Keratinocyte (primary cell): Measurements from ENCODE around the gene RNF112. TPM values are rescaled to one million over a fixed set of nuclear protein-coding genes. Genes with fewer than 3 reads are reported as not detected.

ENCODE experiments used
- DNase-seq: peaks from one replicate; pipeline ENCODE4 v3.0.0-alpha.2; 2011; ENCODE audit warnings: low read depth, missing footprints, low spot score
- FAIRE-seq: peaks from 2 replicates; lab custom pipeline; 2011; peaks lifted over from hg19 to GRCh38; lab: Jason Lieb, UNC
- H2AFZ ChIP-seq: 2 replicates; pipeline ENCODE4 v1.6.0; 2012; ENCODE audit warnings: low read length, control low read depth, inconsistent platforms; ENCODE audit not compliant: control insufficient read depth
- H3K27ac ChIP-seq: 2 replicates; pipeline ENCODE4 v1.5.1; 2011; ENCODE audit warnings: low read length; ENCODE audit not compliant: control insufficient read depth, insufficient read depth
- H3K27me3 ChIP-seq: 3 replicates; pipeline ENCODE4 v1.6.0; 2011; ENCODE audit warnings: low read length; ENCODE audit not compliant: control insufficient read depth, insufficient read depth; ENCODE audit errors: extremely low read depth
- H3K36me3 ChIP-seq, 2 experiments: 2 replicates in 1 of 2; 3 replicates in 1 of 2; pipeline ENCODE4 v1.5.1; 2011; ENCODE audit warnings: low read length in 2 of 2, mild to moderate bottlenecking in 1 of 2; ENCODE audit not compliant: control insufficient read depth in 2 of 2, insufficient read depth in 2 of 2; ENCODE audit errors: extremely low read depth in 1 of 2
- H3K4me1 ChIP-seq: 3 replicates; pipeline ENCODE4 v1.5.1; 2011; ENCODE audit warnings: low read length; ENCODE audit not compliant: control insufficient read depth, insufficient read depth; ENCODE audit errors: extremely low read depth
- H3K4me2 ChIP-seq: 3 replicates; pipeline ENCODE4 v1.6.0; 2011; ENCODE audit warnings: low read depth, low read length; ENCODE audit not compliant: control insufficient read depth, insufficient read depth; ENCODE audit errors: extremely low read depth
- H3K4me3 ChIP-seq, 3 experiments: fragments of 200-600 bp in 1 of 3; sonication (generic) in 1 of 3; 2 replicates in 2 of 3; 3 replicates in 1 of 3; pipeline ENCODE4 v1.5.1; 2011 to 2016; ENCODE audit warnings: low read length in 3 of 3, mild to moderate bottlenecking in 3 of 3, control low read depth in 2 of 3, inconsistent platforms in 1 of 3, low read depth in 1 of 3, mixed read lengths in 1 of 3, mixed run types in 1 of 3, moderate library complexity in 1 of 3; ENCODE audit not compliant: control insufficient read depth in 2 of 3, insufficient read depth in 2 of 3; ENCODE audit errors: extremely low read depth in 1 of 3
- H3K79me2 ChIP-seq: 2 replicates; pipeline ENCODE4 v1.6.0; 2012; ENCODE audit warnings: low read length; ENCODE audit not compliant: control insufficient read depth, insufficient read depth
- H3K9ac ChIP-seq: 3 replicates; pipeline ENCODE4 v1.6.0; 2011; ENCODE audit warnings: low read length; ENCODE audit not compliant: control insufficient read depth, insufficient read depth; ENCODE audit errors: extremely low read depth
- H3K9me1 ChIP-seq: 3 replicates; pipeline ENCODE4 v1.6.0; 2011; ENCODE audit warnings: low read length; ENCODE audit not compliant: control insufficient read depth, insufficient read depth; ENCODE audit errors: extremely low read depth
- H3K9me3 ChIP-seq: 2 replicates; pipeline ENCODE4 v1.5.1; 2012; ENCODE audit warnings: low read depth, low read length; ENCODE audit not compliant: control insufficient read depth
- H4K20me1 ChIP-seq: 3 replicates; pipeline ENCODE4 v1.6.0; 2011; ENCODE audit warnings: low read length; ENCODE audit not compliant: control insufficient read depth, insufficient read depth; ENCODE audit errors: extremely low read depth
- EZH2 ChIP-seq: IDR thresholded peaks from one replicate; pipeline ENCODE4 v1.6.1; 2012; ENCODE audit warnings: inconsistent platforms, mild to moderate bottlenecking, low read length, moderate library complexity
- dilution Hi-C: fragments of 300-500 bp; cut with MboI; formaldehyde crosslinking; loops from one replicate; pipeline ENCODE4 v1.7.0; 2020; ENCODE audit warnings: low sequenced_read_pairs; ENCODE audit not compliant: extremely low pct_ligation_motif_present
- polyA plus RNA-seq, 5 experiments: library from polyadenylated mRNA; depleted of rRNA in 3 of 5; stranded (reverse) in 3 of 5; stranded (forward) in 1 of 5; unstranded in 1 of 5; fragments of >200 nt; gene quantifications; 1 replicate in 1 of 5; 2 replicates in 3 of 5; 3 replicates in 1 of 5; pipeline versions ENCODE4 v1.2.1 to v1.2.3, GENCODE V29; 2011 to 2012; ENCODE audit warnings: missing spikeins in 2 of 5, low read depth in 1 of 5, low replicate concordance in 1 of 5
- TF ChIP-seq, protein P1 (sequence below), 3 experiments: IDR thresholded peaks in 1 of 3; conservative IDR thresholded peaks in 1 of 3; optimal IDR thresholded peaks in 1 of 3; 2 replicates in 2 of 3; 3 replicates in 1 of 3; pipeline versions ENCODE3 to v1.5.1; 2011; ENCODE audit warnings: low read length in 3 of 3, mild to moderate bottlenecking in 3 of 3, moderate library complexity in 2 of 3, control low read depth in 1 of 3, inconsistent platforms in 1 of 3; ENCODE audit not compliant: insufficient read depth in 2 of 3; ENCODE audit errors: extremely low read depth in 1 of 3

Gene RNF112
- polyA plus RNA-seq, 1 donor (not counting 4 experiments of a cell fraction or from before 2014, with no cell fraction given) = 0.05 TPM

DNA sequence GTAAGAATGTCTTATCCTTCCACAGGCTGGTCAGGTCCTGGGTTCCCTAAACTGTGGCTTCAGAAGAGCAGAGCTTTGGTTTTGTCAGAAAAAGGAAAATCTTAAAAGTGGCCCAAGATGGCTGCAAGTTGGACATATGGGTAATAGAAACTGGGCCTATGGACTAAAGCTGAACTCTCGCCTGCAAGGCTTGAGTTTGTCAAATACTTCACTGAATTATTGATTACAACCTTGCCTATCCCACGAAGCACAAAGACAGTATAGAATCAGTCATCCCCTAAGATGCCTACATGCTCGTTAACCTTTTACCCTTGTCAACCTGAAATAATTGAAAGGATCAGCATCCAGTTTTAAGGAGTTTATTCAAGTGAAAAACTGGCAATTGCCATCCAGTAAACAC is 20.7 kb downstream of the RNF112 start:
- Histone ChIP-seq H3K27me3 (no peaks in the 10 kb centered on the region), H3K27ac (no peak overlapping the region), H3K9me3 (no peaks in the 10 kb centered on the region), H3K4me3 (no peak overlapping the region), H3K4me1 (no peaks in the 10 kb centered on the region), H3K9ac (no peak overlapping the region), H3K79me2 (no peaks in the 10 kb centered on the region), H2AFZ (no peak overlapping the region), H3K9me1 (no peaks in the 10 kb centered on the region), H3K4me2 (no peak overlapping the region), H4K20me1 (no peaks in the 10 kb centered on the region), H3K36me3 (no peaks in the 10 kb centered on the region)
- FAIRE-seq (no peak), DNase-seq (no peak)
- TF ChIP-seq, protein P1, sequence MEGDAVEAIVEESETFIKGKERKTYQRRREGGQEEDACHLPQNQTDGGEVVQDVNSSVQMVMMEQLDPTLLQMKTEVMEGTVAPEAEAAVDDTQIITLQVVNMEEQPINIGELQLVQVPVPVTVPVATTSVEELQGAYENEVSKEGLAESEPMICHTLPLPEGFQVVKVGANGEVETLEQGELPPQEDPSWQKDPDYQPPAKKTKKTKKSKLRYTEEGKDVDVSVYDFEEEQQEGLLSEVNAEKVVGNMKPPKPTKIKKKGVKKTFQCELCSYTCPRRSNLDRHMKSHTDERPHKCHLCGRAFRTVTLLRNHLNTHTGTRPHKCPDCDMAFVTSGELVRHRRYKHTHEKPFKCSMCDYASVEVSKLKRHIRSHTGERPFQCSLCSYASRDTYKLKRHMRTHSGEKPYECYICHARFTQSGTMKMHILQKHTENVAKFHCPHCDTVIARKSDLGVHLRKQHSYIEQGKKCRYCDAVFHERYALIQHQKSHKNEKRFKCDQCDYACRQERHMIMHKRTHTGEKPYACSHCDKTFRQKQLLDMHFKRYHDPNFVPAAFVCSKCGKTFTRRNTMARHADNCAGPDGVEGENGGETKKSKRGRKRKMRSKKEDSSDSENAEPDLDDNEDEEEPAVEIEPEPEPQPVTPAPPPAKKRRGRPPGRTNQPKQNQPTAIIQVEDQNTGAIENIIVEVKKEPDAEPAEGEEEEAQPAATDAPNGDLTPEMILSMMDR (optimal IDR thresholded peaks at IDR 0.05 in 1 of 3, IDR thresholded peaks at IDR 0.05 in 1 of 3, conservative IDR thresholded peaks at IDR 0.05 in 1 of 3; ENCODE audit: extremely low read depth in 1 of 3, insufficient read depth in 2 of 3, low read length in 3 of 3) = no peak
- no peak for TF ChIP-seq EZH2
- dilution Hi-C loops = no loop called here

DNA sequence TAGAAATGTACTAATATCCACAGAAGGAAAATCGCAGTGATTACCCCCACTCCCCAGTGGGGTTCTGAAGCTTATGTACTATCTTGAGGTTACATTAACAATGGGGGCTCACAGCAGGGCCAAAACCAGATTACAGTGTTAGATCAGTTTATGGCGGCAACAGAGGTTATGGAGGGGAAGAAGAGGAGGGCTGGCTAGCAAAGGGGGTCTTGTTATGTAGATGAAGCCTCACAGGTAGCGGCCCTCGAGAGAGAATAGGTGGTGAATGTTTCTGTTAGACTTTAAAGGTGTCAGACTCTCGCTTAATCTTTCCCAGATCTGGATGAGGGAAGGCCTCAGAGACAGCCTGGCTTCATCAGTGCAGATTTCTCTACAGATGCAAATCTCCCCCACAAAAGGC is 22.2 kb downstream of the RNF112 start:
- no peak overlapping the region for H3K27ac ChIP-seq
- dilution Hi-C loops = no loop called here
- FAIRE-seq (no peak), DNase-seq (no peak)
- no peaks in the 10 kb centered on the region for H3K4me1 ChIP-seq
- H3K4me2 ChIP-seq = no peak overlapping the region
- H2AFZ ChIP-seq = no peak overlapping the region
- TF ChIP-seq, protein P1 (optimal IDR thresholded peaks at IDR 0.05 in 1 of 3, IDR thresholded peaks at IDR 0.05 in 1 of 3, conservative IDR thresholded peaks at IDR 0.05 in 1 of 3; ENCODE audit: extremely low read depth in 1 of 3, insufficient read depth in 2 of 3, low read length in 3 of 3) = no peak
- TF ChIP-seq EZH2 = no peak
- H4K20me1 ChIP-seq = no peaks in the 10 kb centered on the region
- H3K27me3 ChIP-seq = no peaks in the 10 kb centered on the region
- H3K36me3 ChIP-seq = no peaks in the 10 kb centered on the region
- H3K9ac ChIP-seq = no peak overlapping the region
- H3K9me1 ChIP-seq = no peaks in the 10 kb centered on the region
- H3K9me3 ChIP-seq = no peaks in the 10 kb centered on the region
- H3K4me3 ChIP-seq = no peak overlapping the region
- no peaks in the 10 kb centered on the region for H3K79me2 ChIP-seq
